Sigmoid colon (tissue), 4 donors: Measurements from ENCODE around the gene STK32B.

Experiments used
- CTCF ChIP-seq, 4 experiments: fragments of 450-650 bp in 3 of 4; fragments of 200-600 bp in 1 of 4; IDR thresholded peaks; one replicate each; pipeline ENCODE4 v1.5.1; 2016 to 2019; ENCODE audit warnings: antibody characterized with exemption in 4 of 4, mild to moderate bottlenecking in 3 of 4, moderate library complexity in 2 of 4
- EP300 ChIP-seq, 4 donors: sonication (generic); formaldehyde crosslinking; IDR thresholded peaks; one replicate each; pipeline ENCODE4 v1.6.1; 2017; ENCODE audit warnings: antibody characterized with exemption in 4 of 4
- POLR2A ChIP-seq, 2 donors: fragments of 450-650 bp; IDR thresholded peaks; one replicate each; pipeline ENCODE4 v1.6.1; 2016; ENCODE audit warnings: antibody characterized with exemption in 2 of 2, mild to moderate bottlenecking in 2 of 2, moderate library complexity in 2 of 2
- POLR2AphosphoS5 ChIP-seq, 4 donors: sonication (generic); formaldehyde crosslinking; IDR thresholded peaks; one replicate each; pipeline ENCODE4 v1.6.1; 2017; ENCODE audit warnings: antibody characterized with exemption in 4 of 4

- no peak for TF ChIP-seq CTCF (IDR thresholded peaks at IDR 0.05)
- no peak for TF ChIP-seq POLR2A (IDR thresholded peaks at IDR 0.05)
- TF ChIP-seq POLR2AphosphoS5 (IDR thresholded peaks at IDR 0.05): no peak
- no peak for TF ChIP-seq EP300 (IDR thresholded peaks at IDR 0.05)
These were observed 473.4 kb downstream of the STK32B start for GRCh38 chr4:5524446-5525299.
